Measurements from ENCODE around the gene POU6F2.

The POU6F2 gene

GRCh38 chr7:39463252-39463651, 485.5 kb downstream of the POU6F2 start:
- DNase-seq = no peak

GRCh38 chr7:39464350-39465054, 486.8 kb downstream of the POU6F2 start:
- DNase-seq = no peak

DNA sequence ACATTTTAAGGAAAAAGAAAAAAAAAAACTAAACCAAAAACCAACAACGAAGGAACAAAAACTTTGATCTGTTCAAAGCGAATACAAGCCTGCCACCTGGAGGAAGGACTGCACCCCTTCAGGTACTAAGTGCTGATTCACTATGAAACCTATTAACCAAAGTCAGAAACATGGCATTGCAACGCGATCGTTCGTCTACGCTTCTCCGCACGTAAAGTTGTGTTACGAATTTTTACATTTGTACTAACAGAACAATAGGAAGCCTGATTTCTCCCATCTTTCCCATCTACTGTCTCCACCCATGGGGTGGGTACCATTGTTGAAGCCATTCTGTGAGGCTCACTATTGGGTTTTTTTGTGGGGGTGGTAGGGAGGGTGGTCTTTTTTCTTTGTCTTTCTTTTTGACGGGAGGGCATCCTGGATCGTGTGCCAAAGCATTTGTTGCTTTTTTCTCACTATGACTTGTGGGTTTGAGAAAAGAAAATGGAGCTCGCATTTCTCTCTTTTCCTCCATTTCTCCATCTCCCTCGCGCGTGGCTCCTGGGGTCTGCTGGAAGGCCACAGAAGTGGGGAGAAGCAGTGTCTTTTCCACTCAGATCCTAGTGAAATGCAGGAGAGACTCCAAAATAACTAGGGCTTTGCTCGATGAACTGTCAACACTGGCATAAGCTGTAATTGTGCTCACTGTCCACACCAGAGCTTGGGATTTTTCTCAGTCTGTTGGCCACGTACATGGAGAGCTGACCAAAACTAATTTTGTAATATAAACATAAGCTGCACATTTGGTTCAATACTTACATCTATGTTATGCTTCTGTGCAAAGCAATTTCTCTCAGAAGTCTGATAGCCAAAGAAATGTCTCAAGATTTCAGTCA, 487.6 kb downstream of the POU6F2 start:
- peak; percentile 34 for DNase-seq

GRCh38 chr7:39468261-39468660, 490.6 kb downstream of the POU6F2 start:
- no peak for DNase-seq

DNA sequence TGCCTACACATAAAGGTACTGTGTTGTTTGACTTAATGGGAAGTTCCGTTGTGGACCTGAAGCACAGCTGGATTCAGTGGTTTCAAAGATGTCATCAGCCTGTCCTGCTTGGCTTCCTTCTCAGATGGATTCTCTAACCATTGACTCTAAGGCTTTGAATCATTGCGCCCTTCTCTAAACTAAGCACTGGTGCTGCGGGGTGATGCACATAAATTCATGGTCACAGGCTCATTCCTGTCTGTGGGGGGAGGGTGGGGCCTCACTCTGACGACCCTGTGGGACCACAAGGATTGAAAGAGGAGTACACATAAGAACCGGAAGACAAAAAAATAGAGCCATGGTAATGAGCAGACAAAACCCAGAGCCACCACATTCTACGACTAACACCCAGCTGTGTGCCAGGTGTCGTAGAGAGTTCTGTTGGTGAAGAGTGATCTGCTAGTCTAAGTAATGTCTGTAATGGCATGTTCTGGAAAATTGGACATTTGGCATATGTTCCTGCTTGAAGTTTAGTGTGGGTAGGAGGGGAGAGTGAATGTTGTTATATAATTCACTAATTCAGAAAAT, 491.2 kb downstream of the POU6F2 start:
- DNase-seq = no peak

DNA sequence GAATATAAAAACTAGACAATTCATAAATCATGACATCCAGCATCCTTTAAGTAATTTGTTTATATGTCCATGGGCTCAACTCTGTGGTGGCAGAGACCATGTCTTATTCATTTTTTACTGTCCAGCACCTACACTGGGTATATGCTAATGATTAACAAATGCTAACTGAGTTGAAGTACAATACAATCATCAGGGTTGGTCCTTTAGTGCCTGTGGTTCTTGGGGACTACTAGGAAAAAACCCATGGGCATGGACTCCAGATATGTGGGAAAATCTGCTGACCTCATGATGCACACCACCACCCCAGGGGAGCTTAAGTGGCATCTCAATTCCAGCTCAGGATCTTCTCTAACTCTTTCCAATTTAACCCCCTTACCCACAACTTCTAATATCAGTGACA, 503.2 kb downstream of the POU6F2 start:
- no peak for DNase-seq

GRCh38 chr7:39488467-39489393, 511.0 kb downstream of the POU6F2 start:
- no peak for DNase-seq

DNA sequence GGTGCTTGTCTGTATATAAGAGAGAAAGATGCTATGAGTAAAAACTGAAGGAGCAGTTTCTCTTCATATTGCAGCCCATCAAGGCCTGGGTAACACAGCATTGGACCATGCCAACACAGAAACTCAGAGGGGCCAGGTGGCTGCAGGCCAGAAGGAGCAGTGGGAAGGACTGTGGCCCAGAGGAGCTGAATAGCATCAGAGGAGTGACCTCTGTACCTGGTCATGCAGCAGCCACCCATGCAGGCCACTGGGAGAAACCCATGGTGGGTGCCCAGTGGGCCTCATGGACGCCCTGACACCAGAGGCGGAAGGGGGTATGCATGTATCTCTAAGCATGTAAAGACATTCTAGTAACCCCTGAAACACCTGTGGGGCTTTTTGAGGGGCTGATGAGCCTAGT, 512.6 kb downstream of the POU6F2 start:
- DNase-seq = no peak

DNA sequence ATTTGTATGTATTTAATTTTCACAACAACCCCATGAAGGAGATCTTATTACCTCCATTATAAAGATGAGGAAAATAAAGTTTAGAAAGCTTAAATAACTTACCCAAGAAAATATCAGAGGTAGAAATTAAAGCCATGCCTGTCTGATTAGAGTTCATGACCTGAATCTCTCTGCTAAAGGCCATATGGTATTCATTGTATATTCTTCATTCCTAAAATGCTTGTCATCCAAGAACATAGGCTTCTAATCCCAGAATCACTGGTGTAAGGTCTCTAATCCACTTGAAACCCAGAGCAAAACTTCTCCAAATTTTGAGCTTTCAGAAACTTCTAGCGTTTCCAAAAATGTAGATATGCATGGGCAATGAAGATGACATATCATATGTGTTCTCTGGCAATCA, 516.2 kb downstream of the POU6F2 start:
- DNase-seq = no peak

GRCh38 chr7:39501358-39501757, 523.6 kb downstream of the POU6F2 start:
- no peak for DNase-seq

GRCh38 chr7:39504963-39505362, 527.3 kb downstream of the POU6F2 start:
- DNase-seq = no peak

DNA sequence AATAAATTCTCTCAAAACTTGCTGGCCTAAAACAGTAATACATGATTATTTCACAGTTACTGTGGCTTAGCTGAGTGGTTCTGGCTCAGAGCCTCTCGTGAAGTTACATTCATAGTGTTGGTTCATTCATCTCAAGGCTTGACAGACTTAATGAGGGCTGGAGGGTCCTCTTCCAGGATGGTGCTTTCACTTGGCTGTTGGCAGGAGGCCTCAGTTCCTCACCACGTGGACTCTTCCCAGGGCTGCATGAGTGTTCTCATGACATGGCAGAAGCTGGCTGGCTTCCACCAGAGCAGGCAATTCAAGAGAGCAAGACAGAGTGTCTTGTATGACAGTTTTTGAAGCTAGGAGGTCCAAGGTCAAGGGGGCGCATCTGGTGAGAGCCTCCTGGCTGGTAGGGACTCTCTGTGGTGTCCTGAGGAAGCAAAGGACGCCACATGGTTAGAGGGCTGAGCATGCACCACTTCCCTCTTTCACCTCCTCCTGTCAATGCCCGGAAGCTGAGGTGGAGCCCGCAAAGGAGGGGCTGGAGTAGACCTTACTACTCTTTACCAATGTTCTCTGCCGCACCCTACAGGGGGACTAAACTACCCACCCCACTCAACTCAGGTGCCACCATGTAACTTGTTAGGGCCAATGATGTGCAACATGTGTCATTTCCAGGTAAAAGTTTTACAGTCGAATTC, 530.3 kb downstream of the POU6F2 start:
- no peak for DNase-seq

DNA sequence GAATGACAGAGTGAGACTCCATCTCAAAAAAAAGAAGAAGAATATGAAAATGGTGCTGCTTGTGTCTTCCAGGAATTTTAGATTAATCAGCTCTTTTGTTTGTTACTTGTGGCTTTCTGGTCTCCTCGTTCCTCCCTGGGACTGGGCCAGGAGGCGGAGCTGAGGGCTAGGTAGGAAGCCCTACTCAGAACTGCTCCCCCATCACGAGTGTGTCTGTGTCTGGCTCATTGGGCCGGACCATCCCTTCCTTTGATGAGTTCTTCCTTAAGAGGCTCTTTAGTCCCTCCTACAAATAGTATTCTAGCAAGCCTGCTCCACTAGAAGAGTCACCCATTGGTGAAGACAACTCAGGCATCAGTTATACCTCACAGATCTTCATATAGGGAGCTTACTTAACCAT, 531.7 kb downstream of the POU6F2 start:
- DNase-seq = no peak

GRCh38 chr7:39509912-39510311, 532.2 kb downstream of the POU6F2 start:
- DNase-seq = no peak

DNA sequence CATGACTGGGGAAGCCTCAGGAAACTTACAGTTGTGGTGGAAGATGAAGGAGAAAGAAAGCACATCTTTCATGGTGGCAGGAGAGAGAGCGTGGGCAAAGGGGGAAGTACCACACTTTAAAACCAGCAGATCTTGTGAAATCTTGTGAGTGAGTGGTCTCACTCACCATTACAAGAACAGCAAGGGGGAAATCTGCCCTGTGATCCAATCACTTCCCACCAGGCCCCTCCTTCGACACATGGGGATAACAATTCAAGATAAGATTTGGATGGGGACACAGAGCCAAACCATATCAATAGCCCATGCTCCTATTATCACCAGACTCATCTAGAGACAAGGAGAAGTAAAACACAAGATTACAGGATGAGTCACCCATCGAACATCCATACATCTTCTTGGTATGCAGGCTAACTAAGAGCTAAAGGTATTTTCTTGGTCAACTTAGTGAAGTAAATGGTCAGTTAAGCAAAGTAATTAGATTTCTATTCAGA, 533.2 kb downstream of the POU6F2 start:
- peak; percentile 42 for DNase-seq

- no peak for DNase-seq
Measured at GRCh38 chr7:39515534-39516228, 538.0 kb downstream of the POU6F2 start.

DNA sequence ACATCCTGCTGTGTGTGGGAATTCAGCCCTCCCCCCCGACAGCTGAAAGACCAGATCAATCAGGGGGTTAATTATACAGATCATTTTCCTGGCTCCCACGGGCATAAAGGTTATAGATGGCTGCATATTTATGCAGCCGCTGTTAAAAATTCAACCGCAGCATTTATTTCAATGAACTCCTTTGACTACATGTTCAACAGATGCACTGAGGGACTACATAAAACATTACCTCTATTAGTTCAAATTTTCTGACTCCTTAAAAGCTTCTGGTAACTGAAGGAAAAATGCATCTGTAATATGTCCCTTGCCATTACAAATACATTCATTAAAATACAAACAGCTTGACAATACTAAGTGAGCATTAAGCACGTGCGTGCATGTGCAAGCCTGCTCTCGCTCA, 538.8 kb downstream of the POU6F2 start:
- no peak for DNase-seq

GRCh38 chr7:39517240-39517639, 539.5 kb downstream of the POU6F2 start:
- DNase-seq = no peak
